ENCODE data around the gene WWP2.

DNA sequence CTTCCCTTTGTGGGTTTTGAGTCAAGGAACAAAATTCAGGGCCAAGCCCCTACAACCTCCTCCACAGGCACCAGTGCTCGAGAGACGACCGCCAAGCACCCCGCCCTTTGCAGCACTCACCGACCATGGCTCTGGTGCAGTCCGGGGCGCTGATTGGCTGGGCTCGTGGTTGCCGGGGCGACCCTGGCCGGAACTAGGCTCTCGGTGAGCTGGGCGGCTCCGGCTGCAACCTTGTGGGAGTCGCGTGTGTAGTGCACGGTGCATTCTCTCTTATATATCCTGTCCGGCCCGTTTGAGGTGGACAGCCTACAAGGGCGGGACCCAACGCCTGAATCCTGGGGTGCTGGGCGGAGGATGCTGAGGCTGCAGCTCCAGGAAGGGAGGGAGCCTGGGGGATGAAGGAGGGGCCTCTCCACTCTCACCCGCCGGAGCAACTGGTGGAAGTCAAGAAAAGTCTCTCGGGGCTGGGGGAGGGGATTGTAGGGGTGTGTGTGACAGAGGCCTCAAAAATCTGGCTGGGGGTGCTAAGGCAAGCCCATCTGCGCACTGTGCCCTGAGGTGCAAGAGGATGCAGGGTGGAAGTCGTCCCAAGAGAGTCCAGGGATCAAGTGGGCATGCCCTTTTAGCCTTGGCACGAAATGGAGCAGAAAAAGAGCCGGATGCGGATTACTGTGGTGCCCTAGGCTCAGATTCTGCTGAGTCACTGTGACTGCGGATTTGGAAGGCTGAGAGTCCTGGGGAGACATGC is 35.6 kb upstream of the WWP2 start, which contains the start of gene NQO1:
- TF ChIP-seq, protein P1, sequence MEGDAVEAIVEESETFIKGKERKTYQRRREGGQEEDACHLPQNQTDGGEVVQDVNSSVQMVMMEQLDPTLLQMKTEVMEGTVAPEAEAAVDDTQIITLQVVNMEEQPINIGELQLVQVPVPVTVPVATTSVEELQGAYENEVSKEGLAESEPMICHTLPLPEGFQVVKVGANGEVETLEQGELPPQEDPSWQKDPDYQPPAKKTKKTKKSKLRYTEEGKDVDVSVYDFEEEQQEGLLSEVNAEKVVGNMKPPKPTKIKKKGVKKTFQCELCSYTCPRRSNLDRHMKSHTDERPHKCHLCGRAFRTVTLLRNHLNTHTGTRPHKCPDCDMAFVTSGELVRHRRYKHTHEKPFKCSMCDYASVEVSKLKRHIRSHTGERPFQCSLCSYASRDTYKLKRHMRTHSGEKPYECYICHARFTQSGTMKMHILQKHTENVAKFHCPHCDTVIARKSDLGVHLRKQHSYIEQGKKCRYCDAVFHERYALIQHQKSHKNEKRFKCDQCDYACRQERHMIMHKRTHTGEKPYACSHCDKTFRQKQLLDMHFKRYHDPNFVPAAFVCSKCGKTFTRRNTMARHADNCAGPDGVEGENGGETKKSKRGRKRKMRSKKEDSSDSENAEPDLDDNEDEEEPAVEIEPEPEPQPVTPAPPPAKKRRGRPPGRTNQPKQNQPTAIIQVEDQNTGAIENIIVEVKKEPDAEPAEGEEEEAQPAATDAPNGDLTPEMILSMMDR (IDR thresholded peaks at IDR 0.05) = no peak
- TF ChIP-seq EZH2 (IDR thresholded peaks at IDR 0.05) (no peak), EZH2phosphoT487 (IDR thresholded peaks at IDR 0.05) (no peak)
